Chondrocyte (in vitro differentiated cells): ENCODE results near the gene PKD1. TPM values are rescaled to one million over a fixed set of nuclear protein-coding genes. Genes with fewer than 3 reads are reported as not detected.

ENCODE experiments used
- DNase-seq: peaks from one replicate; pipeline ENCODE4 v3.0.0; 2021; ENCODE audit warnings: mixed read lengths, low spot score
- H3K27ac Mint-ChIP-seq: one replicate; pipeline ENCODE4 v1.8.0; 2021; ENCODE audit warnings: mild to moderate bottlenecking, moderate library complexity, mixed read lengths; ENCODE audit not compliant: unreplicated experiment
- H3K27me3 Mint-ChIP-seq: 2 replicates; pipeline ENCODE4 v1.8.0; 2021; ENCODE audit warnings: low read depth, mixed read lengths
- H3K36me3 Mint-ChIP-seq: 2 replicates; pipeline ENCODE4 v1.8.0; 2021; ENCODE audit warnings: low read depth, mixed read lengths
- H3K4me1 Mint-ChIP-seq: 2 replicates; pipeline ENCODE4 v1.8.0; 2021; ENCODE audit warnings: low read depth, mild to moderate bottlenecking, mixed read lengths
- H3K4me3 Mint-ChIP-seq: one replicate; pipeline ENCODE4 v1.8.0; 2021; ENCODE audit warnings: mild to moderate bottlenecking, moderate library complexity, mixed read lengths; ENCODE audit not compliant: unreplicated experiment
- H3K9me3 Mint-ChIP-seq: 2 replicates; pipeline ENCODE4 v1.8.0; 2021; ENCODE audit warnings: low read depth, mixed read lengths
- total RNA-seq: library from RNA; stranded (reverse); gene quantifications from 3 replicates; pipeline ENCODE4 v1.2.1, GENCODE V29; 2021
- TF ChIP-seq, protein P1 (sequence below): fragments of 200-600 bp; sonication (generic); IDR thresholded peaks from 2 replicates; pipeline ENCODE4 v1.5.0; 2021; ENCODE audit warnings: antibody characterized with exemption, mild to moderate bottlenecking, moderate library complexity

The PKD1 gene
- total RNA-seq, 1 donor from 2014 or later = 230 TPM

DNA sequence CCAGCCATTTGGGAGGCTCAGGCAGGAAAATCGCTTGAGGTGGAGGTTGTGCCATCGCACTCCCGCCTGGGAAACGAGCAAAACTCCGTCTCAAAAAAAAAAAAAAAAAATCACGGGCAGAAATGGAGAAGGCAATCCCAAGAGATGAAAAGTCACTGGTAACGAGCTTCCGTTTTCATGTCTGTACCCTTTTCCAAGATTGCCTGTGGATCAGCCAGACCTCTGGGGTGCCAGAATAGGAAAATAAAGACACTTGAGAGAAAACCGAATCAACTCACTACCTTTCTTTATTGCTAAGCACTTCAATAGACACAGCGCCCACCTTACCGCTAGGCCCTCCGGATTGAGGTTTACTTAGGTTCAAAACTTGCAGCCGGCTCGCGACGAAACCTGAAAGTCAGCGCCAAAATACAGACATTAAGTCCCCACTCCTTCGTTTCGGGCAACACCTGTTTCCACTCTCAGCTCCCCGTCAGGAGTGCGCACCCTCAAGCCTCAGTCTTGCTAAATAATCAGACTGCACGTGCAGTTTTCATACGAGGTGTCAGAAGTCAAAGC, 18.9 kb upstream of the PKD1 start:
- Mint-ChIP-seq H3K9me3 (no peaks in the 10 kb centered on the region), H3K36me3 (peaks cover 3% of the 10 kb centered on the region), H3K4me3 (peak overlapping the region; percentile 79), H3K27ac (peak overlapping the region; percentile 64), H3K27me3 (no peaks in the 10 kb centered on the region), H3K4me1 (peaks cover 81% of the 10 kb centered on the region)
- no peak for DNase-seq
- TF ChIP-seq, protein P1, sequence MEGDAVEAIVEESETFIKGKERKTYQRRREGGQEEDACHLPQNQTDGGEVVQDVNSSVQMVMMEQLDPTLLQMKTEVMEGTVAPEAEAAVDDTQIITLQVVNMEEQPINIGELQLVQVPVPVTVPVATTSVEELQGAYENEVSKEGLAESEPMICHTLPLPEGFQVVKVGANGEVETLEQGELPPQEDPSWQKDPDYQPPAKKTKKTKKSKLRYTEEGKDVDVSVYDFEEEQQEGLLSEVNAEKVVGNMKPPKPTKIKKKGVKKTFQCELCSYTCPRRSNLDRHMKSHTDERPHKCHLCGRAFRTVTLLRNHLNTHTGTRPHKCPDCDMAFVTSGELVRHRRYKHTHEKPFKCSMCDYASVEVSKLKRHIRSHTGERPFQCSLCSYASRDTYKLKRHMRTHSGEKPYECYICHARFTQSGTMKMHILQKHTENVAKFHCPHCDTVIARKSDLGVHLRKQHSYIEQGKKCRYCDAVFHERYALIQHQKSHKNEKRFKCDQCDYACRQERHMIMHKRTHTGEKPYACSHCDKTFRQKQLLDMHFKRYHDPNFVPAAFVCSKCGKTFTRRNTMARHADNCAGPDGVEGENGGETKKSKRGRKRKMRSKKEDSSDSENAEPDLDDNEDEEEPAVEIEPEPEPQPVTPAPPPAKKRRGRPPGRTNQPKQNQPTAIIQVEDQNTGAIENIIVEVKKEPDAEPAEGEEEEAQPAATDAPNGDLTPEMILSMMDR = no peak

DNA sequence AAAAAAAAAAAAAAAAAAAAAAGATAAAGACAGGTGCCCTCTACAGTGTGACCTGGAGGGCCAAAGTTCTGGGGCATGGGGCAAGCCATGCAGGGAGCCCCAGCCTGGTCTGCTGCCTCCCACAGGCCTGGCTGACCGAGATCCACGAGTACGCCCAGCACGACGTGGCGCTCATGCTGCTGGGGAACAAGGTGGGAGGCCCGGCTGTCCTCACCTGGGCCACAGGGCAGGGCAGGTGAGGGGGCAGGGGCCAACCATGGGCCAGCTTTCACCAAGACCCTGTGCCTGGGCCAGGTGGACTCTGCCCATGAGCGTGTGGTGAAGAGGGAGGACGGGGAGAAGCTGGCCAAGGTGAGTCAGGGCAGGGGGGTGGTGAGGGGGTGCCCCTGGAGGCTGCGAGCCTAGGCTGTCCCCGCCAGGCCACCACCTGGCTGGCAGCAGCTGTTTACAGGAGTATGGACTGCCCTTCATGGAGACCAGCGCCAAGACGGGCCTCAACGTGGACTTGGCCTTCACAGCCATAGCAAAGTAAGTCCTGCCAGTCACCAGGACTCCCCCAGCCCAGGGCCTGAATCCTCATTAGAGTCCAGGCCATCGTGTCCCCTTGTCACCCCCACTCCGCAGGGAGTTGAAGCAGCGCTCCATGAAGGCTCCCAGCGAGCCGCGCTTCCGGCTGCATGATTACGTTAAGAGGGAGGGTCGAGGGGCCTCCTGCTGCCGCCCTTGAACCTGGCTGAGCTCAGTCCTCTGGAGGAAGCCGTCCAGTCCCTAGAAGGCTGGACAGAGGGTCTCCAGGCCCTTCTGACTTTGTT, 17.2 kb upstream of the PKD1 start:
- H3K36me3 Mint-ChIP-seq = peaks cover 3% of the 10 kb centered on the region
- TF ChIP-seq, protein P1 = no peak
- peaks cover 75% of the 10 kb centered on the region for H3K4me1 Mint-ChIP-seq
- no peaks in the 10 kb centered on the region for H3K27me3 Mint-ChIP-seq
- H3K4me3 Mint-ChIP-seq = peak overlapping the region; percentile 79
- peak overlapping the region; percentile 79 for H3K27ac Mint-ChIP-seq
- no peak for DNase-seq
- H3K9me3 Mint-ChIP-seq = no peaks in the 10 kb centered on the region

DNA sequence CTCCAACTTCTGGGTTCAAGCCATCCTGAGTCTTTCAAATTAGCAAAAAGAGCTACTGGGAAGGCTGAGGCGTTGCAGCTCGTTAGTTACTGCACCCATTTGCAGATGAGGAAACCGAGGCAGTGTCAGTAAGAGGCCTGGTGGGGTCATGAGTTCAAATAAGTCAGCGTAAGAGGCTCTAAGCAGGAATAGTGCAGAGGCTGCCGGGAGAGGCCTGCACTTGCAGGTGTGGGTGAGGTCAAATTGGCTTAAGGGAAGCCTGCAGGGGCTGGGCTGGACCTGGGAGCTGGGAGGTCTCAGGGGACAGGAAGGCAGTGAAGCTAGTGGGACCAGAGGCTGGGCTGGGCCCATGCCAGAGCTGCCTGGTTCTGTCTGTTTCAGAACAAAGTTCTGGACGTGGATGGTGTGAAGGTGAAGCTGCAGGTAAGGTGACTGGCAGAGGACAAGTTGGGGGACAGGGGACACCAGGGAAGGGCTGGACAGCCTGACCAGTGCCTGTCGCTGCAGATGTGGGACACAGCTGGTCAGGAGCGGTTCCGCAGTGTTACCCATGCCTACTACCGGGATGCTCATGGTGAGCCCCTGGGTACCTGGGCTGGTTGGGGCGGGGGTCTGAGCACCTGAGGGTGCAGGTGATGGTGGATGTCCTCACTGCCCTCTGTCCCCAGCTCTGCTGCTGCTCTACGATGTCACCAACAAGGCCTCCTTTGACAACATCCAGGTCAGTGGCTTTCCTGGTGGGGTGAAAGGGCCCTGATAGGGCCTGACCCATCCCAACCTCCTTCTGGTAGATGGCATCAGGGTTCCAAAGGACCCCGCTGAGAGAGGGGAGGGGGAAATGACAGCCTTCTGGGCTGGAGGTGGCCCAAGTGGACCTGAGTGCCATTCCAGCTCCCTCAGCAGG, 15.7 kb upstream of the PKD1 start:
- Mint-ChIP-seq H3K4me1 (peaks cover 62% of the 10 kb centered on the region), H3K27ac (peak overlapping the region; percentile 81), H3K4me3 (peak overlapping the region; percentile 79), H3K9me3 (no peaks in the 10 kb centered on the region), H3K36me3 (peaks cover 3% of the 10 kb centered on the region), H3K27me3 (no peaks in the 10 kb centered on the region)
- TF ChIP-seq, protein P1 = no peak
- DNase-seq = no peak

DNA sequence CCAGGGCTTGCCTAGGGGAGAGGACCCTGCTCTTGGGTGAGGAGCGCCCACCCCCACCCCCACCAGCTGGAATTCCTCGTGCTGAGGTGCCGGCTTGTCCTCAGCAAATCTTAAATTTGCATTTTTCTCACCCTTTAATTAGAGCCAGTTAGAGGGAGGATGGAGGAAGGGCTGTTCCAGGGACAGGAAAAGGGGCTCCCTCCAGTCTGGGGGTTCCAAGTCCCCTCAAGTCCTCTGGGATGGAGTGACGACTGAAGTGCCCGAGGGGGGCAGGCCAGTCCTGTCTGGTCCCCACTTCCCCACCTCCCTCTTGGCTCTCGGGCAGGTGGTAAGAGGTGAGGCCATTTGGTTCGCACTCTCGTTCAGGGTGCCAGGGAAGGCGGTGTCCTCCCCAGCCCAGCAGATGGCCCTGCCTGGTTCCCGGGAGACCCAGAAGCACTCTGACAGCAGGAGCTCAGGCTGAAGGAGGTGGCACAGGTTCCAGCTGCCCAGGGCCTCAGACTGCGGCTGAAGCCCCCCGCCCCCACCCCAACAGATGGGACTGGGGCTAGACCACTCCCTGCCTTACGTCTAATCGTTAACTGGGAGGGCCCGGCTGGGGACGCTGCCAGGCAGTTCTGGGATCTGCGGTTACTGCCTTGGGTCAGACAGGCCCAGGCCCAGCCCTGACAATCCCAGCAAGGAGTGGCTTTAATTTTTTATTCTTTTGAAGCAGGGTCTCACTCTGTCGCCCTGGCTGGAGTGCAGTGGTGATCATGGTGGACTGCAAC, 14.9 kb upstream of the PKD1 start:
- no peaks in the 10 kb centered on the region for H3K9me3 Mint-ChIP-seq
- H3K4me3 Mint-ChIP-seq = peak overlapping the region; percentile 21
- no peak for DNase-seq

More for the DNA sequence above, 14.9 kb upstream of the PKD1 start:
- TF ChIP-seq, protein P1 = no peak
- Mint-ChIP-seq H3K4me1 (peaks cover 59% of the 10 kb centered on the region), H3K27ac (peak overlapping the region; percentile 81), H3K27me3 (no peaks in the 10 kb centered on the region), H3K36me3 (peaks cover 3% of the 10 kb centered on the region)
